Measurements from ENCODE around the gene TRAPPC2L. TPM values are rescaled to one million over a fixed set of nuclear protein-coding genes. Genes with fewer than 3 reads are reported as not detected.

Gene TRAPPC2L
- total RNA-seq, 1 donor from 2014 or later, result 50.1 TPM

GRCh38 chr16:88884569-88885271 lies 27.8 kb downstream of the TRAPPC2L start:
- no peaks in the 10 kb centered on the region for H3K36me3 ChIP-seq (ENCODE audit: control insufficient read depth, insufficient read depth, low read length)
- DNase-seq (ENCODE audit: low read depth), result no peak
- no peak for TF ChIP-seq CTCF (IDR thresholded peaks at IDR 0.05; ENCODE audit: insufficient read depth, low read length, poor library complexity, severe bottlenecking)
- H3K4me3 ChIP-seq (ENCODE audit: low read depth, low read length), result no peak overlapping the region
- peaks cover 41% of the 10 kb centered on the region for H3K27me3 ChIP-seq (ENCODE audit: control insufficient read depth, insufficient read depth, low read length)

DNA sequence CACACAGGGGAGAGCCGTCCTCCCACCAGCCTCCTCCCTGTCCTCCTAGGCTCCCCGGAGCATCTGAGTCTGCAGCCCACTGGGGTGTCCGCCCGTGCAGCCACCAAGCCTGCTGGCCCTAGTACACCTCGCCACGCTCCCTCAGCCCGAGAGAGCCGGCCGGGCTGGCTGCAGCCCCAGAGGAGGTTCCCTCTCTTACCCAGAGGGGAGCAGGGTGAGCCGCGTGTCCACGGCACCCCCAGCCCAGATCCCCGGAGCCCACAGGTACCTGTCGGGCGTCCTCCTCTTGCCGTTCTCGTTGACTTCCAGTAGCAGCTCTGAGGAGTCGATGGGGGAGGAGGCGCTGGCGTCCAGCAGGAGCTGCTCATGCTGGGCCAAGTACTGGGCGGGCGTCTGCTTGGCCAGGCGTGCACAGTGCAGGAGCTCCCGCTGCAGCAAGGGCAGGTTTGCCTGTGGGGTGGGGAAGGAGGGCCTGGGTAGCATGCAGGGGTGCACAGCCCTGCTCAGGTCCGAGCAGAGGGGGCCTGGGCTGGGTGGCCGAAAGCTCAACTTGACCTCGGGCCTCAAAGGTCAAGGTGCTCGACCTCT lies 28.9 kb downstream of the TRAPPC2L start:
- no peak for TF ChIP-seq CTCF (IDR thresholded peaks at IDR 0.05; ENCODE audit: insufficient read depth, low read length, poor library complexity, severe bottlenecking)
- peaks cover 31% of the 10 kb centered on the region for H3K27me3 ChIP-seq (ENCODE audit: control insufficient read depth, insufficient read depth, low read length)
- DNase-seq (ENCODE audit: low read depth), result no peak
- H3K4me3 ChIP-seq (ENCODE audit: low read depth, low read length), result no peak overlapping the region
- no peaks in the 10 kb centered on the region for H3K36me3 ChIP-seq (ENCODE audit: control insufficient read depth, insufficient read depth, low read length)

DNA sequence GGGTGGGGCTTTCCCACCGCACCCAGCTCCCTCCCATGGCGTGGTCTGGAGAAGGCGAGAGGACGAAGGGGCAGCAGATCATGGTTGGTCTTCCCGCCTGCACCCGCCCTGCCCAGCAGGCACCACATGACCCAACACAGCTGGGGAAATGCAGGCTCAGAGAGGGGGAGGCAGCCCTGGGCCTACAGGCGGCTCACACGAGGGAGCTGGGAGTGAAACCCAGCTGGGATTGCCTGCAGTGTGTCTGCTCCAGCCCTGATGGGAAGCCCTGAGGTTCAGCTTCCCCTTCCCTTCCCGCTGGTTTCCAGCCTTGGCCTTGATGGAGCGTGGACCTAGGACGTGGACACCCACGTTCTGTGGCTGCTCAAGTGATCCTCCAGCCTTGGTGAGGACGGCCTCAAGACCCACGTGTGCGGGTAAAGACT lies 29.5 kb downstream of the TRAPPC2L start:
- no peak overlapping the region for H3K4me3 ChIP-seq (ENCODE audit: low read depth, low read length)
- no peaks in the 10 kb centered on the region for H3K36me3 ChIP-seq (ENCODE audit: control insufficient read depth, insufficient read depth, low read length)
- no peak for TF ChIP-seq CTCF (IDR thresholded peaks at IDR 0.05; ENCODE audit: insufficient read depth, low read length, poor library complexity, severe bottlenecking)
- H3K27me3 ChIP-seq (ENCODE audit: control insufficient read depth, insufficient read depth, low read length), result peaks cover 26% of the 10 kb centered on the region
- DNase-seq (ENCODE audit: low read depth), result no peak

DNA sequence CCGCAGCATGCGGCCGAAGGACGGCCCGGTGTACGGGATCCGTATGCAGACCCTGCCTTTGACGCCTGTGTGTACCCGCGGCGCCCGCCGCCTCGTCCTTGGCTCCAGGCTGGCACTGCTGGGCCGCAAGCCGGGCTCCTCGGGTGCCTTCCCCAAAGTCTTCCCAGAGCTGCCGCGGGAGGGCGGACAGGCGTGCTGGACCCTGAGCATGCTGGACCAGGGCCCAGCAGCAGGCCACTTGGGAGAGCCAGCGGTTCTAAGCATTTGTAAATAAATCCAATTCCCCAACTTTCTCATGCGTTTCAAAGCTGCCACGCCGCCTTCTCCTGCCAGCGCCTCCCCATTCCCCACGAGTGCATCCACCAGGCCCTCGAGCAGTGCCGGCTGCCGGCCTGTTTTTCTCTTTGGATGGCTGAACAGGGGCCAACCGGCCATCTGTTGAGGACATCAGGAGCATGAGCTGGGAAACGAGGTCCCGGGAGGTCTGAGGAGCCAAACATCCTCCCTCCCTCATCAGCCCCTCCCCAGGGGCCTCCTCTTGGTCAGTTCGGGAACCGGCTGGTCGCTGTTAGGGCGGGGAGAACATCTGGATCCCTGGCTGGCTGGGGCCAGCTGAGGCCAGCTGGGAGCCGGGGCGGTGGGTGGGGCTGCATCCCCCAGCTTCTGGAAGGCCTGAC lies 30.1 kb downstream of the TRAPPC2L start:
- Histone ChIP-seq H3K4me3 (ENCODE audit: low read depth, low read length) (no peak overlapping the region), H3K27me3 (ENCODE audit: control insufficient read depth, insufficient read depth, low read length) (peaks cover 20% of the 10 kb centered on the region), H3K36me3 (ENCODE audit: control insufficient read depth, insufficient read depth, low read length) (no peaks in the 10 kb centered on the region)
- DNase-seq (ENCODE audit: low read depth), result no peak
- TF ChIP-seq CTCF (IDR thresholded peaks at IDR 0.05; ENCODE audit: insufficient read depth, low read length, poor library complexity, severe bottlenecking), result no peak

DNA sequence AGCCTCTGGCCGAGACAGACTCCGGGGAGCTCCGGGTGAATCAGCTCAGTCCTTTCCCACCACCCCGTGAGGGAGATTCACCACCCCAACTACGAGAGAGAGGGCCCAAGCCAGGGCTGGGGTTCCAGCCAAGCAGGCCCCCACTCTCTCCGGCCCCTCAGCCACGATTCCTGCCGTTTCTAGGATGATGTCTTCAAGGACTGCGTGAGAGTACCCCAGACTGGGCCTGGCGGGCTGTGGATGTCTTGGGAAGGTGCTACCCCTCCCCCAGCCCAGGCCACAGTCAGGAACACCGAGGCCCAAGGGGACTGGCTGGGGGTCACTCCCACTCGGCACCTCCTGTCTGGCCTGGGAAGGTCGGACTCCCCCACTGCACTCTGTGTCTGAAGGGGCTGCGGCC lies 31.1 kb downstream of the TRAPPC2L start:
- peaks cover 16% of the 10 kb centered on the region for H3K27me3 ChIP-seq (ENCODE audit: control insufficient read depth, insufficient read depth, low read length)
- H3K36me3 ChIP-seq (ENCODE audit: control insufficient read depth, insufficient read depth, low read length), result no peaks in the 10 kb centered on the region
- no peak for DNase-seq (ENCODE audit: low read depth)
- TF ChIP-seq CTCF (IDR thresholded peaks at IDR 0.05; ENCODE audit: insufficient read depth, low read length, poor library complexity, severe bottlenecking), result no peak
- H3K4me3 ChIP-seq (ENCODE audit: low read depth, low read length), result no peak overlapping the region

Data from kidney epithelial cell (primary cell).